Calu3 (cell line): Measurements from ENCODE around the gene SUPT20H. TPM values are rescaled to one million over a fixed set of nuclear protein-coding genes. Genes with fewer than 3 reads are reported as not detected.

Source experiments
- BruUV-seq: library from RNA; stranded (reverse); fragments of 400-500 nt; replicated peaks from 2 replicates; lab custom pipeline; 2021; lab: Mats Ljungman, UMichigan
- CTCF ChIA-PET: fragments of 300-600 bp; sonication (Branson Sonifier 250); formaldehyde crosslinking; loops from one replicate; lab custom pipeline; 2022; ENCODE audit warnings: antibody characterized with exemption; lab: Charles Lee
- DNase-seq: peaks from one replicate; pipeline ENCODE4 v3.0.0; 2022
- H3K27ac Mint-ChIP-seq: one replicate; pipeline ENCODE4 v1.8.0; 2022; ENCODE audit warnings: mixed read lengths; ENCODE audit not compliant: unreplicated experiment
- H3K27me3 Mint-ChIP-seq: one replicate; pipeline ENCODE4 v1.8.0; 2022; ENCODE audit warnings: mixed read lengths; ENCODE audit not compliant: unreplicated experiment
- H3K36me3 Mint-ChIP-seq: one replicate; pipeline ENCODE4 v1.8.0; 2022; ENCODE audit warnings: mild to moderate bottlenecking, moderate library complexity, mixed read lengths; ENCODE audit not compliant: insufficient read depth, unreplicated experiment
- H3K4me1 Mint-ChIP-seq: one replicate; pipeline ENCODE4 v1.8.0; 2022; ENCODE audit warnings: mild to moderate bottlenecking, low read depth, mixed read lengths; ENCODE audit not compliant: unreplicated experiment
- H3K4me3 Mint-ChIP-seq: one replicate; pipeline ENCODE4 v1.8.0; 2022; ENCODE audit warnings: mild to moderate bottlenecking, low read depth, moderate library complexity, mixed read lengths; ENCODE audit not compliant: unreplicated experiment
- H3K9me3 Mint-ChIP-seq: one replicate; pipeline ENCODE4 v1.8.0; 2022; ENCODE audit warnings: low read depth, mixed read lengths; ENCODE audit not compliant: unreplicated experiment
- intact Hi-C: fragments of 100-400 bp; cut with micrococcal nuclease; formaldehyde crosslinking; loops from one replicate; pipeline ENCODE4 v1.10.0; 2022; ENCODE audit not compliant: unreplicated experiment
- total RNA-seq: library from RNA; stranded (reverse); gene quantifications from 2 replicates; pipeline ENCODE4 v1.2.3, GENCODE V29; 2022
- TF ChIP-seq, protein P1 (sequence below): fragments of 200-600 bp; IDR thresholded peaks from one replicate; pipeline ENCODE4 v1.8.0; 2022; ENCODE audit warnings: antibody characterized with exemption; ENCODE audit not compliant: unreplicated experiment

The SUPT20H gene
- total RNA-seq, 1 experiment from 2014 or later: 55.3 TPM

DNA sequence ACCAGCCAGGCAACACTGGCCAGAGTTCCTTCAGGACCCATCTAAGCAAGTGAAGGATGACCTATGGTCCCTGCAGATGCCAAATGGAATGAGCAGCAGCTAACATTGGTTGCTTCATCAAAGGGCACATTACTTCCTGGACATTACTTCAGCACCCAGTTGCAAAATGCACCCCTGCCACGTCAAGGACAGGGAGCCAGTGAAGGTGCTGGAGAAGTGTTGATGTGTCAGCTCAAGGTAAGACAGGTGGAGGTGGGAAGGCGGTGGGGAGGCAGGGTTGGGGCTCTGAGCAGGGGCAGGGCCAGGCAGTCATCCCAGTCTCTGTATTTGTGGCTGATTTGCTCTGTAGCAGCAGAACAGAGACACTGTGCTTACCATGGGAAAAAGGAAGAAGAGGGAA is 31.4 kb upstream of the SUPT20H start:
- no peaks in the 10 kb centered on the region for H3K36me3 Mint-ChIP-seq
- H3K4me1 Mint-ChIP-seq: no peaks in the 10 kb centered on the region
- peaks cover 17% of the 10 kb centered on the region for H3K27me3 Mint-ChIP-seq
- no peak overlapping the region for H3K27ac Mint-ChIP-seq
- BruUV-seq: no TSS peak
- CTCF ChIA-PET: interaction anchor here (0.6 kb wide), 1 partner anchor 26 kb away, joined by 3 read pairs; no protein-coding TSS in a partner anchor
- DNase-seq: no peak
- H3K9me3 Mint-ChIP-seq: no peaks in the 10 kb centered on the region
- no peak overlapping the region for H3K4me3 Mint-ChIP-seq
- intact Hi-C loops: no loop called here
- TF ChIP-seq, protein P1, sequence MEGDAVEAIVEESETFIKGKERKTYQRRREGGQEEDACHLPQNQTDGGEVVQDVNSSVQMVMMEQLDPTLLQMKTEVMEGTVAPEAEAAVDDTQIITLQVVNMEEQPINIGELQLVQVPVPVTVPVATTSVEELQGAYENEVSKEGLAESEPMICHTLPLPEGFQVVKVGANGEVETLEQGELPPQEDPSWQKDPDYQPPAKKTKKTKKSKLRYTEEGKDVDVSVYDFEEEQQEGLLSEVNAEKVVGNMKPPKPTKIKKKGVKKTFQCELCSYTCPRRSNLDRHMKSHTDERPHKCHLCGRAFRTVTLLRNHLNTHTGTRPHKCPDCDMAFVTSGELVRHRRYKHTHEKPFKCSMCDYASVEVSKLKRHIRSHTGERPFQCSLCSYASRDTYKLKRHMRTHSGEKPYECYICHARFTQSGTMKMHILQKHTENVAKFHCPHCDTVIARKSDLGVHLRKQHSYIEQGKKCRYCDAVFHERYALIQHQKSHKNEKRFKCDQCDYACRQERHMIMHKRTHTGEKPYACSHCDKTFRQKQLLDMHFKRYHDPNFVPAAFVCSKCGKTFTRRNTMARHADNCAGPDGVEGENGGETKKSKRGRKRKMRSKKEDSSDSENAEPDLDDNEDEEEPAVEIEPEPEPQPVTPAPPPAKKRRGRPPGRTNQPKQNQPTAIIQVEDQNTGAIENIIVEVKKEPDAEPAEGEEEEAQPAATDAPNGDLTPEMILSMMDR: no peak

DNA sequence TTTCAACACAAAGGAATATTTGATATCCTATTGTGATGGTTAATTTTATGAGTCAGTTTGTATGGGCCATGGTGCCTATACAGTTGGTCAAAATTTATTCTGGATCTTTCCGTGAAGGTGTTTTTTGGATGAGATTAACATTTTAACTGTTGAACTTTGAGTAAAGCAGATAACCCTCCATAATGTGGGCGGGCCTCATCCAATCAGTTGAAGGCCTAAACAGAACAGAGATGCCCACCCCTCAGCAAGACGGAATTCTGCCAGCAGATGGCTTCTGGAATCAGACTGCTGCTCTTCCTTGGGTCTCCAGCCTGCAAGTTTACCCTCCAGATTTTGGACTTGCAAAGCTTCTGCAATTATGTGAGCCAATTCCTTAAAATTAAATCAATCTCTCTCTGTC is 30.0 kb upstream of the SUPT20H start:
- TF ChIP-seq, protein P1: no peak
- H3K9me3 Mint-ChIP-seq: no peaks in the 10 kb centered on the region
- no peak overlapping the region for H3K4me3 Mint-ChIP-seq

DNA sequence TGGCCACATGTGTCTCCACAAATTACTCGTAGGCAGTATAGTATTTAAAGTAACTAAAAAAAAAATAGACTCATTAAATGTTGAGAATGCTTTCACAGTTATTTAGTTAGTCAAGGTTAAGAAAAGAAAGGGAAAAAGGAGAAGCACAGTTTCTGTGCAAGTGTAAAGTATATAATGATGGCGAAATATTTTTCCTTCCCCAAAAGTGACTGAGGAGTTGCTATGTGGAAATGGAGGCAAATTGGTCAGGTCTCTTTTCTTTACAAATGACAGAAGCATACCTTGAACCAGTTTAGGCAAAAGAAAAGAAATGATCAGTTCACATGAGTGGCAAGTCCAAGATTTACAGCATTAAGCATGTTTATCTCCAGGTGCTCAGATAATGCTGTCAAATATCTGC is 28.0 kb upstream of the SUPT20H start:
- Mint-ChIP-seq H3K27me3 (peaks cover 14% of the 10 kb centered on the region), H3K4me3 (no peak overlapping the region), H3K9me3 (no peaks in the 10 kb centered on the region), H3K36me3 (no peaks in the 10 kb centered on the region), H3K27ac (no peak overlapping the region), H3K4me1 (no peaks in the 10 kb centered on the region)
- intact Hi-C loops: no loop called here
- CTCF ChIA-PET: no interaction called here
- BruUV-seq: no TSS peak
- DNase-seq: no peak
- TF ChIP-seq, protein P1: no peak

More for the DNA sequence above, 30.0 kb upstream of the SUPT20H start:
- Mint-ChIP-seq H3K36me3 (no peaks in the 10 kb centered on the region), H3K27ac (no peak overlapping the region), H3K4me1 (no peaks in the 10 kb centered on the region), H3K27me3 (peaks cover 17% of the 10 kb centered on the region)
- CTCF ChIA-PET: no interaction called here
- no TSS peak for BruUV-seq
- DNase-seq: no peak
- intact Hi-C loops: no loop called here

DNA sequence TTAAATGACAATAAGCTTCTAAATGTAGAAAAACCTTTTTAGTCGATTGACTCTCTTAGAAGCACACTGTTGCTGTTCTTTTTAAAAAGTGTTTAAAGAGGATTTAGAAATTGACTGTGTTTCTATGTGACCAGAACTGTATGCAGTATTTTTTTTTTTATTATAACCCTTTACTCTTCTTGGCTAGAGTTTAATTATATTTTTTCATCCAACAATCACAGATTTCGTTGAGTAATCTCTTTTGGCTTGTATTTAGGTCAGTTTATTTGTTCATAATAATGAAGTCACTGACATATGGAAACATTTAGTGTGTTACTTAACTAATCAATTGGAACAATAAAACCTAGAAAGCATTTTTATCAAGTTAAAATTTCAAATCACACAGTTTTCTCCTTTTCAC is 26.1 kb upstream of the SUPT20H start:
- intact Hi-C loops: no loop called here
- Mint-ChIP-seq H3K27me3 (peaks cover 9% of the 10 kb centered on the region), H3K9me3 (no peaks in the 10 kb centered on the region), H3K27ac (no peak overlapping the region), H3K4me1 (no peaks in the 10 kb centered on the region), H3K4me3 (no peak overlapping the region), H3K36me3 (no peaks in the 10 kb centered on the region)
- TF ChIP-seq, protein P1: no peak
- CTCF ChIA-PET: no interaction called here
- BruUV-seq: no TSS peak
- DNase-seq: no peak
